ENCODE measurements around the gene CACNA1C.

The CACNA1C gene

GRCh38 chr12:2344476-2344875, 291.7 kb downstream of the CACNA1C start:
- Histone ChIP-seq H2AFZ (ENCODE audit: low read depth) (no peak overlapping the region), H3K27me3 (ENCODE audit: insufficient read depth, low read depth) (no peaks in the 10 kb centered on the region), H3K4me2 (no peak overlapping the region), H3K27ac (no peak overlapping the region), H4K20me1 (ENCODE audit: insufficient read depth) (no peaks in the 10 kb centered on the region), H3K9ac (no peak overlapping the region), H3K36me3 (ENCODE audit: insufficient read depth) (no peaks in the 10 kb centered on the region), H3K79me2 (ENCODE audit: insufficient read depth, low read depth) (no peaks in the 10 kb centered on the region), H3K4me1 (ENCODE audit: low read depth, poor library complexity, severe bottlenecking) (no peaks in the 10 kb centered on the region), H3K4me3 (IDR thresholded peaks at IDR 0.05; ENCODE audit: insufficient read depth, low read depth, low read length) (no peak overlapping the region)
- no peak for TF ChIP-seq CTCF (conservative IDR thresholded peaks at IDR 0.05; ENCODE audit: low read depth, low read length)

- H3K4me2 ChIP-seq, result no peak overlapping the region
- no peaks in the 10 kb centered on the region for H3K27me3 ChIP-seq (ENCODE audit: insufficient read depth, low read depth)
- H2AFZ ChIP-seq (ENCODE audit: low read depth), result no peak overlapping the region
- H3K4me3 ChIP-seq (IDR thresholded peaks at IDR 0.05; ENCODE audit: insufficient read depth, low read depth, low read length), result no peak overlapping the region
- H3K4me1 ChIP-seq (ENCODE audit: low read depth, poor library complexity, severe bottlenecking), result no peaks in the 10 kb centered on the region
- H3K79me2 ChIP-seq (ENCODE audit: insufficient read depth, low read depth), result no peaks in the 10 kb centered on the region
- H4K20me1 ChIP-seq (ENCODE audit: insufficient read depth), result no peaks in the 10 kb centered on the region
- no peak overlapping the region for H3K9ac ChIP-seq
- no peaks in the 10 kb centered on the region for H3K36me3 ChIP-seq (ENCODE audit: insufficient read depth)
- H3K27ac ChIP-seq, result no peak overlapping the region
- TF ChIP-seq CTCF (conservative IDR thresholded peaks at IDR 0.05; ENCODE audit: low read depth, low read length), result no peak
Measured at GRCh38 chr12:2344885-2345284, 292.1 kb downstream of the CACNA1C start.

- H3K27ac ChIP-seq, result no peak overlapping the region
- no peak overlapping the region for H3K4me3 ChIP-seq (IDR thresholded peaks at IDR 0.05; ENCODE audit: insufficient read depth, low read depth, low read length)
- H3K4me2 ChIP-seq, result no peak overlapping the region
- no peaks in the 10 kb centered on the region for H3K4me1 ChIP-seq (ENCODE audit: low read depth, poor library complexity, severe bottlenecking)
- no peaks in the 10 kb centered on the region for H3K36me3 ChIP-seq (ENCODE audit: insufficient read depth)
- no peak for TF ChIP-seq CTCF (conservative IDR thresholded peaks at IDR 0.05; ENCODE audit: low read depth, low read length)
- no peaks in the 10 kb centered on the region for H4K20me1 ChIP-seq (ENCODE audit: insufficient read depth)
- H2AFZ ChIP-seq (ENCODE audit: low read depth), result no peak overlapping the region
- no peak overlapping the region for H3K9ac ChIP-seq
- H3K79me2 ChIP-seq (ENCODE audit: insufficient read depth, low read depth), result no peaks in the 10 kb centered on the region
- H3K27me3 ChIP-seq (ENCODE audit: insufficient read depth, low read depth), result no peaks in the 10 kb centered on the region
Measured at GRCh38 chr12:2345902-2346301, 293.1 kb downstream of the CACNA1C start.

- Histone ChIP-seq H4K20me1 (ENCODE audit: insufficient read depth) (no peaks in the 10 kb centered on the region), H2AFZ (ENCODE audit: low read depth) (no peak overlapping the region), H3K79me2 (ENCODE audit: insufficient read depth, low read depth) (no peaks in the 10 kb centered on the region), H3K27me3 (ENCODE audit: insufficient read depth, low read depth) (no peaks in the 10 kb centered on the region), H3K4me2 (no peak overlapping the region), H3K4me3 (IDR thresholded peaks at IDR 0.05; ENCODE audit: insufficient read depth, low read depth, low read length) (no peak overlapping the region), H3K4me1 (ENCODE audit: low read depth, poor library complexity, severe bottlenecking) (no peaks in the 10 kb centered on the region), H3K9ac (no peak overlapping the region), H3K36me3 (ENCODE audit: insufficient read depth) (no peaks in the 10 kb centered on the region), H3K27ac (no peak overlapping the region)
- TF ChIP-seq CTCF (conservative IDR thresholded peaks at IDR 0.05; ENCODE audit: low read depth, low read length), result no peak
Measured at GRCh38 chr12:2346416-2346815, 293.6 kb downstream of the CACNA1C start.
